Measurements from ENCODE around the gene SLC13A3.

- no peak for TF ChIP-seq POLR2A (IDR thresholded peaks at IDR 0.05; ENCODE audit: extremely low read depth, insufficient read length)
- TF ChIP-seq CTCF (IDR thresholded peaks at IDR 0.05; ENCODE audit: low read depth, low read length), result no peak
These were observed 21.0 kb downstream of the SLC13A3 start for GRCh38 chr20:46630306-46630705.

Measured in NB4 (cell line).